Keratinocyte (primary cell): Measurements from ENCODE around the gene SLC12A8. TPM values are rescaled to one million over a fixed set of nuclear protein-coding genes. Genes with fewer than 3 reads are reported as not detected.

Experiments used
- DNase-seq: peaks from one replicate; pipeline ENCODE4 v3.0.0-alpha.2; 2011; ENCODE audit warnings: low read depth, missing footprints, low spot score
- FAIRE-seq: peaks from 2 replicates; lab custom pipeline; 2011; peaks lifted over from hg19 to GRCh38; lab: Jason Lieb, UNC
- H2AFZ ChIP-seq: 2 replicates; pipeline ENCODE4 v1.6.0; 2012; ENCODE audit warnings: low read length, control low read depth, inconsistent platforms; ENCODE audit not compliant: control insufficient read depth
- H3K27ac ChIP-seq: 2 replicates; pipeline ENCODE4 v1.5.1; 2011; ENCODE audit warnings: low read length; ENCODE audit not compliant: control insufficient read depth, insufficient read depth
- H3K27me3 ChIP-seq: 3 replicates; pipeline ENCODE4 v1.6.0; 2011; ENCODE audit warnings: low read length; ENCODE audit not compliant: control insufficient read depth, insufficient read depth; ENCODE audit errors: extremely low read depth
- H3K36me3 ChIP-seq, 2 experiments: 2 replicates in 1 of 2; 3 replicates in 1 of 2; pipeline ENCODE4 v1.5.1; 2011; ENCODE audit warnings: low read length in 2 of 2, mild to moderate bottlenecking in 1 of 2; ENCODE audit not compliant: control insufficient read depth in 2 of 2, insufficient read depth in 2 of 2; ENCODE audit errors: extremely low read depth in 1 of 2
- H3K4me1 ChIP-seq: 3 replicates; pipeline ENCODE4 v1.5.1; 2011; ENCODE audit warnings: low read length; ENCODE audit not compliant: control insufficient read depth, insufficient read depth; ENCODE audit errors: extremely low read depth
- H3K4me2 ChIP-seq: 3 replicates; pipeline ENCODE4 v1.6.0; 2011; ENCODE audit warnings: low read depth, low read length; ENCODE audit not compliant: control insufficient read depth, insufficient read depth; ENCODE audit errors: extremely low read depth
- H3K4me3 ChIP-seq, 3 experiments: fragments of 200-600 bp in 1 of 3; sonication (generic) in 1 of 3; 2 replicates in 2 of 3; 3 replicates in 1 of 3; pipeline ENCODE4 v1.5.1; 2011 to 2016; ENCODE audit warnings: low read length in 3 of 3, mild to moderate bottlenecking in 3 of 3, control low read depth in 2 of 3, inconsistent platforms in 1 of 3, low read depth in 1 of 3, mixed read lengths in 1 of 3, mixed run types in 1 of 3, moderate library complexity in 1 of 3; ENCODE audit not compliant: control insufficient read depth in 2 of 3, insufficient read depth in 2 of 3; ENCODE audit errors: extremely low read depth in 1 of 3
- H3K79me2 ChIP-seq: 2 replicates; pipeline ENCODE4 v1.6.0; 2012; ENCODE audit warnings: low read length; ENCODE audit not compliant: control insufficient read depth, insufficient read depth
- H3K9ac ChIP-seq: 3 replicates; pipeline ENCODE4 v1.6.0; 2011; ENCODE audit warnings: low read length; ENCODE audit not compliant: control insufficient read depth, insufficient read depth; ENCODE audit errors: extremely low read depth
- H3K9me1 ChIP-seq: 3 replicates; pipeline ENCODE4 v1.6.0; 2011; ENCODE audit warnings: low read length; ENCODE audit not compliant: control insufficient read depth, insufficient read depth; ENCODE audit errors: extremely low read depth
- H3K9me3 ChIP-seq: 2 replicates; pipeline ENCODE4 v1.5.1; 2012; ENCODE audit warnings: low read depth, low read length; ENCODE audit not compliant: control insufficient read depth
- H4K20me1 ChIP-seq: 3 replicates; pipeline ENCODE4 v1.6.0; 2011; ENCODE audit warnings: low read length; ENCODE audit not compliant: control insufficient read depth, insufficient read depth; ENCODE audit errors: extremely low read depth
- EZH2 ChIP-seq: IDR thresholded peaks from one replicate; pipeline ENCODE4 v1.6.1; 2012; ENCODE audit warnings: inconsistent platforms, mild to moderate bottlenecking, low read length, moderate library complexity
- dilution Hi-C: fragments of 300-500 bp; cut with MboI; formaldehyde crosslinking; loops from one replicate; pipeline ENCODE4 v1.7.0; 2020; ENCODE audit warnings: low sequenced_read_pairs; ENCODE audit not compliant: extremely low pct_ligation_motif_present
- polyA plus RNA-seq, 5 experiments: library from polyadenylated mRNA; depleted of rRNA in 3 of 5; stranded (reverse) in 3 of 5; stranded (forward) in 1 of 5; unstranded in 1 of 5; fragments of >200 nt; gene quantifications; 1 replicate in 1 of 5; 2 replicates in 3 of 5; 3 replicates in 1 of 5; pipeline versions ENCODE4 v1.2.1 to v1.2.3, GENCODE V29; 2011 to 2012; ENCODE audit warnings: missing spikeins in 2 of 5, low read depth in 1 of 5, low replicate concordance in 1 of 5
- TF ChIP-seq, protein P1 (sequence below), 3 experiments: IDR thresholded peaks in 1 of 3; conservative IDR thresholded peaks in 1 of 3; optimal IDR thresholded peaks in 1 of 3; 2 replicates in 2 of 3; 3 replicates in 1 of 3; pipeline versions ENCODE3 to v1.5.1; 2011; ENCODE audit warnings: low read length in 3 of 3, mild to moderate bottlenecking in 3 of 3, moderate library complexity in 2 of 3, control low read depth in 1 of 3, inconsistent platforms in 1 of 3; ENCODE audit not compliant: insufficient read depth in 2 of 3; ENCODE audit errors: extremely low read depth in 1 of 3

Gene SLC12A8
- polyA plus RNA-seq, 1 donor (not counting 4 experiments of a cell fraction or from before 2014, with no cell fraction given) = 6.9 TPM

DNA sequence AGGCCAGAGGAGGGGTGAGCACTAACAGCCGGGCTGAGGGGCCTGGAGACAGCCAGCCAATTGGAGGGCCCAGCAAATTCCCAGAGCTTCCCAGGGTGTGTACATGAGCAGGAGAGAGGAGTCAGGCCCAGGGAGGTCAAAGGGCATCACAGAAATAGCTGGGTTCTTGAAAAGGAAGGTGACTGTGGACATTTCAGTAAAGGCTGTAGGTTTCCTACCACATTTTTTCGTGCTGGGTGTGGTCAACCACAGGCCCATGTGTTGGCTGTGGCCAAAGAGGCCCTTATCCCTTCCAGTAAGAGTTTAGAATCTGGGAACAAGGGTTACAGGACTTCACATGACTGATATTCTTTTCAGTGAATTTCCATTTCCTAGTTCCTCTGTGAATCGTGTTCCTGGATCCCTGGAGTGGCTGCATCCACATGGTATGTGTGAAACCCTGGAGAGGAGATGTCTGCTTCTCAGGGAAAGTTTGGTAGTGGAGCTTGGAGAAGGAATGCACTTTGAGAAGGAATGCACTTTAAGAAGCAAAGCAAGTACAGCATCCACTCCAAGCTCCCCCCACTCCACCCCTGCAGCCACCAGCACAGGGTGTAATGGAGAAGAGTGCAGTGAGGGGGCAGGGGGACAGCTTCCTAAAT is 83.6 kb downstream of the SLC12A8 start:
- Histone ChIP-seq H3K4me1 (peaks cover 18% of the 10 kb centered on the region), H3K9me1 (no peaks in the 10 kb centered on the region), H3K27ac (no peak overlapping the region), H2AFZ (no peak overlapping the region), H3K9ac (no peak overlapping the region), H3K4me2 (no peak overlapping the region), H3K4me3 (no peak overlapping the region), H4K20me1 (no peaks in the 10 kb centered on the region), H3K27me3 (no peaks in the 10 kb centered on the region), H3K36me3 (peaks cover 0 to 1% of the 10 kb centered on the region in 2 experiments), H3K9me3 (no peaks in the 10 kb centered on the region), H3K79me2 (no peaks in the 10 kb centered on the region)
- DNase-seq (no peak), FAIRE-seq (no peak)
- TF ChIP-seq, protein P1, sequence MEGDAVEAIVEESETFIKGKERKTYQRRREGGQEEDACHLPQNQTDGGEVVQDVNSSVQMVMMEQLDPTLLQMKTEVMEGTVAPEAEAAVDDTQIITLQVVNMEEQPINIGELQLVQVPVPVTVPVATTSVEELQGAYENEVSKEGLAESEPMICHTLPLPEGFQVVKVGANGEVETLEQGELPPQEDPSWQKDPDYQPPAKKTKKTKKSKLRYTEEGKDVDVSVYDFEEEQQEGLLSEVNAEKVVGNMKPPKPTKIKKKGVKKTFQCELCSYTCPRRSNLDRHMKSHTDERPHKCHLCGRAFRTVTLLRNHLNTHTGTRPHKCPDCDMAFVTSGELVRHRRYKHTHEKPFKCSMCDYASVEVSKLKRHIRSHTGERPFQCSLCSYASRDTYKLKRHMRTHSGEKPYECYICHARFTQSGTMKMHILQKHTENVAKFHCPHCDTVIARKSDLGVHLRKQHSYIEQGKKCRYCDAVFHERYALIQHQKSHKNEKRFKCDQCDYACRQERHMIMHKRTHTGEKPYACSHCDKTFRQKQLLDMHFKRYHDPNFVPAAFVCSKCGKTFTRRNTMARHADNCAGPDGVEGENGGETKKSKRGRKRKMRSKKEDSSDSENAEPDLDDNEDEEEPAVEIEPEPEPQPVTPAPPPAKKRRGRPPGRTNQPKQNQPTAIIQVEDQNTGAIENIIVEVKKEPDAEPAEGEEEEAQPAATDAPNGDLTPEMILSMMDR (optimal IDR thresholded peaks at IDR 0.05 in 1 of 3, IDR thresholded peaks at IDR 0.05 in 1 of 3, conservative IDR thresholded peaks at IDR 0.05 in 1 of 3; ENCODE audit: extremely low read depth in 1 of 3, insufficient read depth in 2 of 3, low read length in 3 of 3) = no peak
- no peak for TF ChIP-seq EZH2
- dilution Hi-C loops = no loop called here

DNA sequence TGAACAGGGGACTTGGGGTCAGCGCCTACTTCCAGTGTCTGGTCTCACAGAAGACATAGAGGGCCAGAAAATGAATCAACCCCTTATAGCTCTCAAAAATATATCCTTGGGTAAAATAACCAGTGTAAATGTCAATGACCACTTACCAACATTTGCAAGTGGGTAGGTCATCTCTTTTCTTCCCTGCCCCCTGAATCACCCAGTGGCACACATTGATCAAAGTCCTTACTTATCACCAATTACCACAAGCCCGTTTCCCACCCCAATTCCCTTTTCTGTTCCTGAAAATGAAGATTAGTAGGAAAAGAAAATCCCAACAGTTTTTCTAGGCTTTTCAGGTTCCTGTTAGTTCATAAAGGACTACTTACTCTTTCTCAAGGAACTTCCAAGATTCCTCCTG is 86.2 kb downstream of the SLC12A8 start:
- H3K4me1 ChIP-seq = peaks cover 18% of the 10 kb centered on the region
- no peaks in the 10 kb centered on the region for H3K9me3 ChIP-seq
- H4K20me1 ChIP-seq = no peaks in the 10 kb centered on the region
- dilution Hi-C loops = no loop called here
- TF ChIP-seq EZH2 = no peak
- TF ChIP-seq, protein P1 (optimal IDR thresholded peaks at IDR 0.05 in 1 of 3, IDR thresholded peaks at IDR 0.05 in 1 of 3, conservative IDR thresholded peaks at IDR 0.05 in 1 of 3; ENCODE audit: extremely low read depth in 1 of 3, insufficient read depth in 2 of 3, low read length in 3 of 3) = no peak
- no peaks in the 10 kb centered on the region for H3K9me1 ChIP-seq
- no peaks in the 10 kb centered on the region for H3K79me2 ChIP-seq
- H3K27me3 ChIP-seq = no peaks in the 10 kb centered on the region
- DNase-seq (no peak), FAIRE-seq (no peak)
- H3K9ac ChIP-seq = no peak overlapping the region
- H3K4me2 ChIP-seq = no peak overlapping the region
- H3K36me3 ChIP-seq = no peaks in the 10 kb centered on the region
- H2AFZ ChIP-seq = no peak overlapping the region
- no peak overlapping the region for H3K27ac ChIP-seq
- no peak overlapping the region for H3K4me3 ChIP-seq
